Measurements from ENCODE around the gene UNC5CL.

Gene UNC5CL

DNA sequence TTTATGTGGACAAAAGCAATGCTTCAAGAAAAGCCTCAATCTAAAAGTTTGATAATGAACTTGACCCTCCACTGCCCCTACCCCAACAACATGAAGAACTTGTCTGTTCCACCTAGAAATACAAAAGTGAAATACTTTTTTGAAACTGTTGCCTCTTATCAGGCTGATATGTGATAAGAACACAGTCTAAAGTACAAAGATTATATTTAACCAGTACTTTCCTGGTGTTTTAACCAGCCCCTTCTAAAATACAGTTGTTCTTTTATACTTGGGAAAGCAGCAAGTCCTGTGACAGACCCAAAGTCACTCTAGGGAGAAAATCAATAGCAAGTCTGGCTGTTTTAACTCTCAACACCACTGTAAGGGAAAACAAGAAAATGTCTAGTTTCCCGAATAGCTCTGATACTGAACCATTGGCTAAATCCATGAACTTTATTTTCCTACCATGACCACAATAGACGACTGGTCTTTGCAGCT, 26.6 kb upstream of the UNC5CL start:
- intact Hi-C loops (cut with DNase I): loop anchor here (2.0 to 10.0 kb wide), 3 partner anchors 59 to 1951 kb away; partner anchors contain the start of gene SAYSD1
- no peak for DNase-seq

- no peak for DNase-seq
- intact Hi-C loops (cut with DNase I): loop anchor here (10.0 kb wide), 2 partner anchors 1700 to 1950 kb away; partner anchors contain the start of gene SAYSD1
These were observed 25.8 kb upstream of the UNC5CL start for GRCh38 chr6:41064841-41065240.

DNA sequence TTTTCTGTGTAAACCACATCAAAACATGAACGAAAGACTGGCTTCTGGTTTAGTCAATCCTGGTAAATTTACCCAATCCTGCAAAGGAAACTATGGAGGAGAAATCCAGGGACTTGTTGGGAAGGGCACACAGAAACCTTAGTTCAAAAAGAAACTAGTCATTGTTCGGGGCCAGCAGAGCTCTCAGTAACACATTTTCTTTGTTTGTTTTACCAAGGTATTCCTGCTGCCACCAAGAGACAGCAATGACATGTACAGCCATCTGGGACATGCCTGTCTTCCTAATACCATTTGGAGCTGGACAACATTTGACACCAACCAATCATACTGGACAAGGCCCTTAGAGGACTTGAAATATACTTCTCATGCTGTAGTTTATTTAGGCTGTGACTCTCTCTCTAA, 24.9 kb upstream of the UNC5CL start:
- no peak for DNase-seq
- intact Hi-C loops (cut with DNase I): loop anchor here (10.0 kb wide), 2 partner anchors 1699 to 1949 kb away; partner anchors contain the start of gene SAYSD1

- intact Hi-C loops (cut with DNase I): loop anchor here (10.0 kb wide), 2 partner anchors 1697 to 1947 kb away; partner anchors contain the start of gene SAYSD1
- DNase-seq: no peak
These were observed 23.0 kb upstream of the UNC5CL start for GRCh38 chr6:41062056-41062455.

GRCh38 chr6:41061196-41061726, 22.2 kb upstream of the UNC5CL start:
- intact Hi-C loops (cut with DNase I): loop anchor here (10.0 kb wide), 2 partner anchors 1696 to 1946 kb away; partner anchors contain the start of gene SAYSD1
- no peak for DNase-seq

GRCh38 chr6:41059556-41059955, 20.5 kb upstream of the UNC5CL start:
- DNase-seq: no peak

DNA sequence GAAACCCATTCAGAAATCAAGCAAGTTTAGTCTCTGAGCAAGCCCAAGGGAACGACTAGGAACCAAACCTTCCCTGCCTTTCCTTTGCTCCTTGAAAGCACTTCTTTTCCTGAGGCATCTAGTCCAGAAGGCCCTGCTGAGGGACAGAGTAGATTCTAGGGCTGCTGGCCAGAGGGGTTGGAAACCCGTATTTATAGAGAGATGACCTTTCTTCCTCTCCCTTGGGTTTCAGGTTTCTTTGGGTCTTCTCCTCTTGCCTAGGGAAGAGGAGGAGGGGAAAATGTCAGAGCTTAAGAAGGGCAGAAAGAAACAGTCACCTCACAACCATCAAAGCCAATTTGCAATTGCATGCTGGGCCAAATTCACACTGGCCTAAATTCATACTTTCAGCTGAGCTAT, 19.8 kb upstream of the UNC5CL start:
- intact Hi-C loops (cut with DNase I): no loop called here
- DNase-seq: no peak

More at GRCh38 chr6:41059556-41059955, 20.5 kb upstream of the UNC5CL start:
- intact Hi-C loops (cut with DNase I): no loop called here

GRCh38 chr6:41056768-41057490, 17.9 kb upstream of the UNC5CL start:
- no peak for DNase-seq
- intact Hi-C loops (cut with DNase I): no loop called here

DNA sequence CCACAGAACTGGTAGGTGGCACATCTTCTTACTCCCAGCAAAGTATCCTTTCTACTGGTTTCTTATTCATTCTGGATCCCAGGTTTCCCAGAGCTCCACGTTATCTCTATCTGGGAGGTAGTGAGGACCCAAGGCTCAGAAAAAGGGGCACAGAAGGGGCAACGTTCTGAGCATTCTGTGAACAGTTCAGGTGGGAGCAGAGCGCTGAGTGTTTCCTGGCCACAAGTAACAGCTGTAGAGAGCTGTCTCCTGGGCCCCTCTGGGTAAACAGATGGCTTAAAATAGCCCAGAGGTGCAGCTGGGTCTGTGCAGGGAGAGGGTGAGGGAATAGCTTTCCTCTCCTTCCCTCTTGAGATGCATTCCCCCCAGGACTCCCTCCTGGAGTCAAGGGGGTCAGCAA, 16.1 kb upstream of the UNC5CL start:
- DNase-seq: no peak
- intact Hi-C loops (cut with DNase I): no loop called here

DNA sequence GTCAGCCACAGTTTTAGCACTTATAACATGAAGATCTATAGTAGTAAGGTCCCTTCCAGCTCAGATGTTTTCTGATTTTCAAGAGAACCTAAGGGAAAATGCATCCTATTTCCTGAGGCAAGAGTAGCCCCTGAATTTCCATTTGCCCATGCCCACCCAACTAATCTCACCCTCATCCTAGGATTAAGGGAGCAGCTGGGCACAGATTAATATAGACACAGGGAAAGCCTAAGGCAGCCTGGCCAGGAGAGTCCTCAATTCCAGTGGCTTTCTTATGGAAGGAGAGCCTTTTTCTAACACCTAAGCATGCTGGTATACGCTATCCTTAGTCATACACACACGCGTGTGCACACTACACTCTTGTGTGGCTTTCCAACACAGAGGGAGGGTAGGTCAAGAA, 15.5 kb upstream of the UNC5CL start:
- DNase-seq: no peak
- intact Hi-C loops (cut with DNase I): no loop called here

DNA sequence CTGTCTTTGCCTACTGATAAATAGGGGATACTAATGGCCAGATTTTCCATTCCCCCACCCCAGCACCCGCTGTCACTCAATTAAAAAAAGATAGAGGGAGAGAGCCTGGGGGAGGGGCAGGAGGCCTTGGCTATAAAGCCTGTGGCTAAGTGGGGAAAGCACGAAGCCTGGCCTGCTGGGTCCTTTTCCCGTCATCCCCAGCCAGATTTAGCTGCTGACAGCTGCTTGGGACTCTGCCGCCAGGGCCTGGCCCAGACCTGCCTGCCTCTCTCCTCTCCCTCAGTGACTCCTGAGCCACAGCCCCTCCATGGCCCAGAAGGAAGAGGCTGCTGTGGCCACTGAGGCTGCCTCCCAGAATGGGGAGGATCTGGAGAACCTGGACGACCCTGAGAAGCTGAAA, 14.0 kb upstream of the UNC5CL start, which contains the start of gene APOBEC2:
APOBEC2 (plus strand) TSS at position 162 of the 400 bp plus-strand sequence; CDS start at position 308, 146 bp downstream.
- DNase-seq: no peak
- intact Hi-C loops (cut with DNase I): no loop called here

DNA sequence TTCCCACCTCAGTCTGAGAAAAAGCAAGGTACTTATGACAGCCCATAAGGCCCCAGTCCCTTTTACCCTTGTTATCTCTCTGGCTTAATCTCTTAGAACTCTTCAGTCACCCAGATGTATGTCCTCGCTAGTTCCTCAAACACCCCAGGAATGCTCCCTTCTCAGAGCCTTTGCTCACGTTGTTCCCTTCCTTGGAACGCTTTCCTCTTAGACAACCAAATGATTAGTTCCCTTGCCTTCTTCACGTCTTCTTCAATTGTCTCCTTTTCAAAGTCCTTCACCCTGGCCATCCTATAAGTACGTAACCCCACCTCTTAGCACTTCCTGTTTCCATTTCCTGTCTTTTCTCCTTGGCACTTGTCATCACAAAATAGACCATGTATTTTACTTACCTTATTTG, 12.9 kb upstream of the UNC5CL start:
- intact Hi-C loops (cut with DNase I): no loop called here
- no peak for DNase-seq

GRCh38 chr6:41050536-41050935, 11.5 kb upstream of the UNC5CL start:
- no peak for DNase-seq
- intact Hi-C loops (cut with DNase I): no loop called here

DNA sequence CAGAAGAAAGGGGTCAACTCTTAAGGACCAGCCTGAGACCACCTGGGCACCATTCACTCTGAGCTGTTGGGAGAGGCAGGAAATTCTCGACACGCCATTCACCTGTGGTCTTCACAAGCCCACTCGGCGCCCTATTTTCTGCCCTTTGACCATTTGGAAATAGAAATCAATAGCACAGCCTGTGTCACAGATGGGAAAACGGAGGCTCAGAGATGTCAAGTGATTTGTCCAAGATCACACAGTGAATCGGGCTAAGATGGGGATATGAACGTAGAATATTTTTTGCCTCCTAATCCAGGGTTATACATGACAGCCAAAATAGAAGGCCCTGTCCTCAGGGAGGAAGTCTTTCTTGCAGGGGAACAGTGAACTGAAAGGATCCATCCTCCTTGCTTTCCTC, 10.9 kb upstream of the UNC5CL start:
- DNase-seq: no peak
- intact Hi-C loops (cut with DNase I): no loop called here

DNA sequence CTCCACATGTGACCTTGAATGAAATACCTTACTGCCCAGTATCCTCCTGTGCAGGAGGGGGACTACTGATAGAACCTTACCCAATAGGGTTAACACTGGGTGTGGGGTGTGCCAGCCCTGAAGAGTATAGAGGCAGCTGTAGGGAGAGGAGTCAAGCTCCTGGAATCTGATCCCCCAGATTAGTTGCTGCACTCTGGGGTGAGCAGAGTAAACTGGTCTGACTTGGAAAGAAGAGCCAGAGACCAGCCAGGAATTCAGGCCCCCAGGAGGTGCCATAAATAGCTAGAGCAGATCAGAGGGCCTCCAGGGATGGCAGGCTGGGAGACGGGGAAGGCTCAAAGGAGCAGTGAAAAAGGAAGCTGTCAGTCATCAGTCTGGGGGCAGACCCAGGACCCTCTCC, 10.5 kb upstream of the UNC5CL start:
- intact Hi-C loops (cut with DNase I): no loop called here
- no peak for DNase-seq

GRCh38 chr6:41047745-41048732, 9.0 kb upstream of the UNC5CL start:
- no peak for DNase-seq
- intact Hi-C loops (cut with DNase I): no loop called here

DNA sequence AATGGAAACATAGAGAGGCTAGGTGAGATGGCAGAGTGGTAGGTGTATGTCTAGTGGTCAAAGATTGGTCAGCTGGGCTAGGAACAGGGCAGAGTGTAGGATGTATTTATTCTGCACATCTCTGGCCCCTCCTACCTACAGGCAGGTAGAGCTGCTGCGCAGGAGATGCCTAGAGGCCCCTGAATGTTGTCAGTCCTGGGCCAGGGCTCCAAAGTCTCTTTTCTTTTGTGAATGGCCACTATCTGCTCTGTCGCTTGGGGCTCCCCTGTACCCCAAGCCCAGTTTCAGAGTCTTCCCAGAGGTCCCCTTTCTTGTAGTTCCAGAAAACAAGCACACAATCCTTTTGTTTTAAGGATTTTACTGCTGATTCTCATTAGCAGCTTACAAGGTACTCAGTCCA, 8.3 kb upstream of the UNC5CL start:
- no peak for DNase-seq
- intact Hi-C loops (cut with DNase I): no loop called here

- DNase-seq: no peak
- intact Hi-C loops (cut with DNase I): no loop called here
These were observed 7.1 kb upstream of the UNC5CL start for GRCh38 chr6:41046084-41046483.

- intact Hi-C loops (cut with DNase I): no loop called here
- no peak for DNase-seq
These were observed 6.6 kb upstream of the UNC5CL start for GRCh38 chr6:41045664-41046063.

- DNase-seq: no peak
- intact Hi-C loops (cut with DNase I): no loop called here
These were observed 4.1 kb upstream of the UNC5CL start for GRCh38 chr6:41043151-41043550.

All from posterior cingulate gyrus (tissue), 11 donors.